Stomach (tissue), 4 donors: ENCODE results near the gene TNNC2.

Experiments
- CTCF ChIP-seq, 7 experiments: fragments of 450-650 bp in 4 of 7; fragments of 200-600 bp in 3 of 7; sonication (generic) in 3 of 7; IDR thresholded peaks; one replicate each; pipeline ENCODE4 v1.5.1; 2016 to 2019; ENCODE audit warnings: antibody characterized with exemption in 7 of 7, control low read depth in 2 of 7, mild to moderate bottlenecking in 1 of 7
- EP300 ChIP-seq: sonication (generic); formaldehyde crosslinking; IDR thresholded peaks from one replicate; pipeline ENCODE4 v1.6.1; 2017; ENCODE audit warnings: antibody characterized with exemption
- POLR2A ChIP-seq, 4 donors: fragments of 450-650 bp; IDR thresholded peaks; one replicate each; pipeline ENCODE4 v1.6.1; 2016; ENCODE audit warnings: antibody characterized with exemption in 4 of 4, control low read depth in 2 of 4, mild to moderate bottlenecking in 1 of 4, moderate library complexity in 1 of 4
- POLR2AphosphoS5 ChIP-seq, 3 donors: sonication (generic); formaldehyde crosslinking; IDR thresholded peaks; one replicate each; pipeline ENCODE4 v1.6.1; 2016; ENCODE audit warnings: antibody characterized with exemption in 3 of 3

- TF ChIP-seq CTCF (IDR thresholded peaks at IDR 0.05) (no peak), POLR2A (IDR thresholded peaks at IDR 0.05) (no peak), POLR2AphosphoS5 (IDR thresholded peaks at IDR 0.05) (no peak), EP300 (no peak)
Observed at GRCh38 chr20:45836841-45837240, 9.7 kb upstream of the TNNC2 start.
